IPS-NIHi7 (cell line): ENCODE measurements around the gene THRB.

Source experiments
- DNase-seq: peaks from one replicate; pipeline ENCODE4 v3.0.0; 2012; ENCODE audit warnings: mixed read lengths; ENCODE audit errors: extremely low spot score

The THRB gene

GRCh38 chr3:24490151-24490550 is 4.5 kb downstream of the THRB start:
- DNase-seq, result no peak

- no peak for DNase-seq
Observed at GRCh38 chr3:24487325-24488262, 7.1 kb downstream of the THRB start.

- DNase-seq, result no peak
Observed at GRCh38 chr3:24485511-24485910, 9.1 kb downstream of the THRB start.

GRCh38 chr3:24483873-24484272 is 10.8 kb downstream of the THRB start:
- no peak for DNase-seq

- DNase-seq, result no peak
Observed at GRCh38 chr3:24482096-24482705, 12.4 kb downstream of the THRB start.

- no peak for DNase-seq
Observed at GRCh38 chr3:24481193-24481592, 13.5 kb downstream of the THRB start.

- DNase-seq, result no peak
Observed at GRCh38 chr3:24480497-24480896, 14.2 kb downstream of the THRB start.

- DNase-seq, result no peak
Observed at GRCh38 chr3:24479816-24480215, 14.8 kb downstream of the THRB start.

- DNase-seq, result peak; percentile 26
Observed at GRCh38 chr3:24476871-24477656, 17.6 kb downstream of the THRB start.

GRCh38 chr3:24475925-24476324 is 18.7 kb downstream of the THRB start:
- no peak for DNase-seq

- no peak for DNase-seq
Observed at GRCh38 chr3:24474862-24475261, 19.8 kb downstream of the THRB start.

- DNase-seq, result no peak
Observed at GRCh38 chr3:24472358-24472757, 22.3 kb downstream of the THRB start.

GRCh38 chr3:24471486-24471885 is 23.2 kb downstream of the THRB start:
- no peak for DNase-seq

- DNase-seq, result no peak
Observed at GRCh38 chr3:24470277-24470676, 24.4 kb downstream of the THRB start.

- DNase-seq, result no peak
Observed at GRCh38 chr3:24464389-24464788, 30.3 kb downstream of the THRB start.

GRCh38 chr3:24462737-24463136 is 31.9 kb downstream of the THRB start:
- DNase-seq, result no peak

GRCh38 chr3:24460974-24461373 is 33.7 kb downstream of the THRB start:
- DNase-seq, result no peak

- DNase-seq, result no peak
Observed at GRCh38 chr3:24457719-24458118, 36.9 kb downstream of the THRB start.

GRCh38 chr3:24454856-24455255 is 39.8 kb downstream of the THRB start:
- DNase-seq, result no peak

- no peak for DNase-seq
Observed at GRCh38 chr3:24454393-24454792, 40.3 kb downstream of the THRB start.

- DNase-seq, result no peak
Observed at GRCh38 chr3:24451461-24452099, 43.1 kb downstream of the THRB start.
